Posterior vena cava (tissue), 2 donors: ENCODE results near the gene PLET1. TPM values are rescaled to one million over a fixed set of nuclear protein-coding genes. Genes with fewer than 3 reads are reported as not detected.

ENCODE experiments used
- DNase-seq: peaks from one replicate; pipeline ENCODE4 v3.0.0-alpha.2; 2020; ENCODE audit warnings: low spot score
- intact Hi-C, 2 donors: fragments of 100-400 bp; cut with DNase I; formaldehyde crosslinking; loops; one replicate each; pipeline versions ENCODE4 v1.14.1 to v1.14.2; 2022 to 2023
- long read RNA-seq, 2 donors: library from polyadenylated mRNA; unstranded; transcript quantifications; one replicate each; pipeline ENCODE4 v2.0.0, GENCODE V29; 2020 to 2021
- total RNA-seq, 2 donors: library from RNA; stranded (reverse); fragmentation: NEBNext Ultra II Directional; extraction: Animal tissue kit (Norgen Biotek cat#: 25700); gene quantifications; one replicate each; pipeline ENCODE4 v1.2.1, GENCODE V29; 2021
- donor health status: DM: yes; HTN: yes; CAD: no.
- donor health status: DM: yes; HTN: yes; CAD: no.

The PLET1 gene
- total RNA-seq = not detected
- long read RNA-seq, donor 1, partial matches to known transcripts = 0 of 2 reads
- long read RNA-seq, donor 1, other reads (novel, unspliced or antisense) = 2 of 2 reads
- long read RNA-seq, donor 2, partial matches to known transcripts = 0 of 1 reads
- long read RNA-seq, donor 2, other reads (novel, unspliced or antisense) = 1 of 1 reads

DNA sequence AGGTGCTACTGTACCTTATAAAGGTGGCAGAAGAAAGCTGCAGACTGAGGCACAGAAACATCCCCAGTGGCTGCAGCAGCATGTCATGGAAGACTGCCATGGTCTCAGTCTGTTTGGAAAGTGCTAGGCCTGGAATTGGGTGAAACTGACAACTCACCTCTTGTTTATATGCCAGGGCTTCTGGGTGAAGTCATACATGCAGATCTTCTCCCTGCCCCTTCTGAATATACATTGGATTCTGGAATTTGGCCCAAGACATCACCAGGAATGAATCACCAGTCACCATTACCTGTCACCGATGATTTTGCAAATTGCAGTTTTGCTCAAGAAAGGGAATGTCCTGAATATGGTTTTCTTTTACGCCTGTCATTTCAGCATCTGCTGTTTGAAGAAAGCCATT lies at the start of gene PLET1:
Gene PLET1, minus strand, starts transcription at position 371 of the 400 bp plus-strand sequence. Its CDS starts 271 bp downstream, at position 100.
- no peak for DNase-seq
- intact Hi-C loops = no loop called here

DNA sequence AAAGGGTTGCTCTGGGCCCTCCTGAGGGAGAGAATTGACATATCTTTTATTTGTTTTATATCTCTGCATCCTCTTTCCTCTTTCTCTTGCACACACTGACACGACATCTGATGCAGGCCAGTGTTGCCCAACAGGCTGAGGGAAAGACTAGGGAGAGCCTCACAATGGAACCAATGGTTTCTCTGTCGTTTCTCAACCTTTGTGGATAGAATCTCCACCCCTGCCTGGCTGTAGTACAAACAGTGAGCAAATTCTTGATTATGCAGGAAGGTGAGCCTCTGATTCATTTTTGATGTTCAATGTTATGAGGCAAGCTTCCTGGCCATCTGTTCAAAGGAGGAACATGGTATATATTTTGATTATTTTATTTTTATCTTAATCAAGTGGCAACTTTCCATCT lies 49.8 kb upstream of the PLET1 start:
- intact Hi-C loops = no loop called here

GRCh38 chr11:112308651-112309050 lies 48.0 kb upstream of the PLET1 start:
- intact Hi-C loops = no loop called here
- no peak for DNase-seq

More for the DNA sequence above, 49.8 kb upstream of the PLET1 start:
- DNase-seq = no peak

DNA sequence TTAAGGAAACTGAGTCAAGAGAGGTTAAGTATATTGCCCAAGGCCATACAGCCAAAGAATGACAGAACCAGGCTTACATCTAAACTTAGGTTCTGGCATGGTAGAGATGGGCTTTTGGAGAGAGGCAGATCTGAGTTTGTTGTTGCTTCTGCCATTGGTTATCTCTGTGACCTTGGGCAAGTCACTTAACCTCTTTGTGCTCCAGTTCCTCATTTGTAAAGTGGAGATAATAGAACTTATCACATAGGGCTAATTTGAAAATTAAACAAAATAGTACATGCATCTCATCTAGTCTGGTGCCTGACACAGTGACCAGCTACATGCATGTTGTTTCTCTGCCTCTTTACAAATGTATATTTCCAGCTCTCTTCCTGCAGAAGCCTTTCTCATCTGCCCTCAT lies 47.0 kb upstream of the PLET1 start:
- intact Hi-C loops = no loop called here
- DNase-seq = no peak

DNA sequence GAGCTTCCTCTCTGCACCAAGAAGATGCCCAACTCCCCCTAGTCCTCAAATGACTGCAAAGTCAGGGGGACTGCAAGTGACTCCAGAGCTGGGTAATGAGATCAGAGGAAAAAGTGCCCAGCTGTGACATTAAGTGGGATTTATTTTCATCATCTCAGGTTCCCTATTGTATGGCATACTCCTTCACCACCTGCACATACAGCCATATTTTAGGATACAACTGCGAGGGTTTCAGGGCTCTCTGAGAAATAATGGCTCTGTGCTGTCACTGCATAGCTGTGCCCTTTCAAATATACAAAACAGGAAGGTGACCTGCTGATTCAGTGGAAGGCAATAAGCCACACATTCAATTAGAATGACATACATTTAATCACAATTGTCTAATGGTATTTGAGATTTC lies 45.6 kb upstream of the PLET1 start:
- intact Hi-C loops = no loop called here
- DNase-seq = no peak

- intact Hi-C loops = no loop called here
- no peak for DNase-seq
Measured at GRCh38 chr11:112304914-112305313, 44.3 kb upstream of the PLET1 start.

- intact Hi-C loops = no loop called here
- no peak for DNase-seq
Measured at GRCh38 chr11:112303616-112304015, 43.0 kb upstream of the PLET1 start.

GRCh38 chr11:112302226-112302868 lies 41.7 kb upstream of the PLET1 start:
- no peak for DNase-seq
- intact Hi-C loops = no loop called here

DNA sequence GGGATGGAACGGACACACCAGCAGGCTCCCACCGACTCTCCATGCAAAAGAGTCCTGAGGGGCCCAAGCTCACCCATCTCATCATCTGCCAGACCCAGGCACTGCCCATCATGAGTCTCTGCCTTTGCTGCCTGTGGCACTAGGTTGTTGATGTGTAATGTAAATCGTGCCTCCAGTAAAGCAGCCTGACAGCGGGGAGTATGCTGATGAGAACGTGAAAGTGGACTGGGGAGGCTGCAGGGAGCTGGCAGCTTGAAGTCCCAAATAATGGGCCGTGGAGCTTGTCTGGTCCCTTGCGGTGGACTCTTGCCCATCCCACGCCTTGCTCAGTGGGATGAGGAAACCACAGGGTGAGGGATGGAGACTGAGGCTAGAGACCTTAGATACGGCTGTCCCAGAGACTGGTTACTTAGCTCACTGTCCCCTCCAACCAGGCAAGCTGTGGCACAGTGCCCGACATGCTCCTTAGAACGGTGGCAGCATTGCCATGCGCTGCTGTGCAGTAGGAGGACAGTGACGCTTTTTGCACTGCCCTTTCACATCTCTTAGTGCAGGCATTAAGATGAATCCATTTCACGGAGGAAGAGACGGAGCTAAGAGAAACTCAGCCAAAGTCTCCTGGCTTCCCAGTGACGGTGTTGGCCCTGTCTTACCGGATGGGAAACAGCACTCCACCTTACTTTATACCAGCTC lies 39.6 kb upstream of the PLET1 start:
- DNase-seq = no peak
- intact Hi-C loops = no loop called here

DNA sequence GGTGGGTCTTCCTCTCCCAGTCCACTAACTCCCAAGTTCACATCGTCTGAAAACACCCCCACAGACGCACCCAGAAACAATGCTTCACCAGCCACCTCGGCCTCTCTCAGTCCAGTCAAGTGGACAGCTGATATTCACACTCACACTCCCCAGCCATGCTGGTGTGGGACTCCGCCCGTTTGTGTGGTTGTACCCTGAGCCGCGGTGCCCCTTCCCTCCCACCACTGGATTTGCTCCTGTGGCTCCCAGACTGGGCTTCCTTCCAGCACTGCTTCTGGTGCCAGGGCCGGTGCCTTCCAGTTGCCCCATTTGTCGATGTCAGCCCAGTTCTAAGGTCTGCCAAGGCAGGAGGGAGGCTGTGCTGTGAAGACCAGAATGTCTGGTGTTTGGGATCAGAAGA lies 37.9 kb upstream of the PLET1 start:
- no peak for DNase-seq
- intact Hi-C loops = loop anchor here in 1 of 2 donors (10.0 kb wide), 1 partner anchor 286 kb away; no protein-coding TSS in a partner anchor

- DNase-seq = no peak
- intact Hi-C loops = loop anchor here (1.0 to 10.0 kb wide), 2 partner anchors 9 to 287 kb away; no protein-coding TSS in a partner anchor
Measured at GRCh38 chr11:112297248-112297866, 36.7 kb upstream of the PLET1 start.

DNA sequence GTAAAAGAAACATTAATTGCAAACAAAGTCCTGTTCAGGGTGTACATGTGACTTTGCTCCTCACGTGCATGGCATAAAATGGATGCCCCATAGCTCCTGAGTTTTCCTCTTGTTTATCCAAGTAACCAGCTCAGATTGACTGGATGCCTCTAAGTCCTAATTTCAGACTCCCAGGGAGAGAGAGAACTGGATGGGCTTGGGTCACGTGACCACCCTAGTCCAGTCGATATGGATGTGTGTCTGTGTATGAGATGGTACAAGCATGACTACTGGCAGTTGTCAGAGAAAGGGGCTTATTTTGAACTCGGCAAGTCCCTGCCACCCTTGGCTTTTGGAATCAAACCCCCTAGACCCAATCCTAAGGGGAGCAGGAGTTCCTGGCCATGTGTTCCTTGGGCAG lies 35.4 kb upstream of the PLET1 start:
- intact Hi-C loops = loop anchor here in 1 of 2 donors (10.0 kb wide), 1 partner anchor 289 kb away; no protein-coding TSS in a partner anchor
- DNase-seq = no peak

- DNase-seq = no peak
- intact Hi-C loops = loop anchor here in 1 of 2 donors (10.0 kb wide), 1 partner anchor 290 kb away; no protein-coding TSS in a partner anchor
Measured at GRCh38 chr11:112294688-112295340, 34.2 kb upstream of the PLET1 start.

- no peak for DNase-seq
- intact Hi-C loops = loop anchor here in 1 of 2 donors (10.0 kb wide), 1 partner anchor 291 kb away; no protein-coding TSS in a partner anchor
Measured at GRCh38 chr11:112293614-112294013, 33.0 kb upstream of the PLET1 start.

- no peak for DNase-seq
Measured at GRCh38 chr11:112292785-112293407, 32.2 kb upstream of the PLET1 start.

DNA sequence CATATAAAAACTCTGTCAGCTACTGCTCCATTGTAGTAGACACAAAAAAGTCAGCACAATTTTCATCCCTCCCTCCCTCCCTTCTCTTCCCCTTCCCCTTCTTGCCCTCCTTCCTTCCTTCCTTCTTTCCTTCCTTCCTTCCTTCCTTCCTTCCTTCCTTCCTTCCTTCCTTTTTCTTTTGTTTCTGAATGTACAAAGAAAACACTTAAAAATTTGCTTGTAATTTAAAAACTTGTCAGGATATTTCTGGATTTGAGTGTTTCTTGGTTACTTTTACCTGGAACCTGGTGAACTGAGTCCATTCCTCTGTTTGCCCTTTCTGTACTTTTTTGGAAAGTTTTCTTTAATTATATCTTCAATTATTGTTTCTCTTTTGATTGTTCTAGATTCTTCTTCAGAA lies 31.5 kb upstream of the PLET1 start:
- intact Hi-C loops = loop anchor here in 1 of 2 donors (10.0 kb wide), 1 partner anchor 293 kb away; no protein-coding TSS in a partner anchor
- no peak for DNase-seq

More at GRCh38 chr11:112292785-112293407, 32.2 kb upstream of the PLET1 start:
- intact Hi-C loops = loop anchor here in 1 of 2 donors (10.0 kb wide), 1 partner anchor 292 kb away; no protein-coding TSS in a partner anchor

- no peak for DNase-seq
- intact Hi-C loops = loop anchor here in 1 of 2 donors (10.0 kb wide), 1 partner anchor 294 kb away; no protein-coding TSS in a partner anchor
Measured at GRCh38 chr11:112291191-112291590, 30.5 kb upstream of the PLET1 start.

DNA sequence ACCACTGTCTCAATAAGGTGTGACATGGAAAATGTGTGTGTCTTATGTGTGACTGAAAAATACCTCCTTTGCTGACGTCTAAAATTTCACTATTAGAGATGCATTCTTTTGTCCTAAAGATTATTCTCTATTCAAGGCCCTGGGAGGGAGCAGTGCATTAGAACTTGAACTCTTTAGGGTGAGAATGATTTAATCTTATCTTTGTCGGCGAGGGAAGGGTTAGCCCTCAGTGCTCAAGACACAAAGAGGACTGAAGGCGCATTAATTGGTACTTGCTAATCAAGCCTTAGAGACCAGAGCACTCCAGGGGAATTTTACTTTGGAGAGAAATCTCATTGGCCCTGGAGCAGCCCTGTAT lies 29.8 kb upstream of the PLET1 start:
- intact Hi-C loops = loop anchor here in 1 of 2 donors (10.0 kb wide), 1 partner anchor 294 kb away; no protein-coding TSS in a partner anchor
- no peak for DNase-seq
